Measurements from ENCODE around the gene TGFBR3.

DNA sequence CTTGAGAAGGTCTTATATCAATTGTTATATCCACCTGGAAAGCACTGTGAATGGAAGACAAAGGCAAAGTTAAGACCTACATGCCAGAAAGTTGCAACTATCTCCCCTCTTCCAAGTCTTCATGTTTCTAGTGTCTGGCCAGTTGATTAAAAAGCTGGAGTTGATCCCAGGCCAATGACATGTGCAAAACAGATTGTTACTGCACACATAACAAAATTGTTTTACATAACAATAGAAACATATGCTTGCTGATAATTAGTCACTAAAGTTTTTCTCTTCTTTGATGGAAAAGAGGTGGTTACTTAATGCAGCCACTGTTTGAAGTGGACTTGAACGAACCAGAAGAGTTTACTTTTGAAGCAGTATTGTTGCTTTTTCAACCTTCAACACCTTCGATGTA, 158.2 kb downstream of the TGFBR3 start:
- TF ChIP-seq, protein P1, sequence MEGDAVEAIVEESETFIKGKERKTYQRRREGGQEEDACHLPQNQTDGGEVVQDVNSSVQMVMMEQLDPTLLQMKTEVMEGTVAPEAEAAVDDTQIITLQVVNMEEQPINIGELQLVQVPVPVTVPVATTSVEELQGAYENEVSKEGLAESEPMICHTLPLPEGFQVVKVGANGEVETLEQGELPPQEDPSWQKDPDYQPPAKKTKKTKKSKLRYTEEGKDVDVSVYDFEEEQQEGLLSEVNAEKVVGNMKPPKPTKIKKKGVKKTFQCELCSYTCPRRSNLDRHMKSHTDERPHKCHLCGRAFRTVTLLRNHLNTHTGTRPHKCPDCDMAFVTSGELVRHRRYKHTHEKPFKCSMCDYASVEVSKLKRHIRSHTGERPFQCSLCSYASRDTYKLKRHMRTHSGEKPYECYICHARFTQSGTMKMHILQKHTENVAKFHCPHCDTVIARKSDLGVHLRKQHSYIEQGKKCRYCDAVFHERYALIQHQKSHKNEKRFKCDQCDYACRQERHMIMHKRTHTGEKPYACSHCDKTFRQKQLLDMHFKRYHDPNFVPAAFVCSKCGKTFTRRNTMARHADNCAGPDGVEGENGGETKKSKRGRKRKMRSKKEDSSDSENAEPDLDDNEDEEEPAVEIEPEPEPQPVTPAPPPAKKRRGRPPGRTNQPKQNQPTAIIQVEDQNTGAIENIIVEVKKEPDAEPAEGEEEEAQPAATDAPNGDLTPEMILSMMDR (IDR thresholded peaks at IDR 0.05; ENCODE audit: insufficient read depth, low read length, poor library complexity, severe bottlenecking) = no peak
- no peak for TF ChIP-seq EZH2phosphoT487 (conservative IDR thresholded peaks at IDR 0.05; ENCODE audit: low read length)
